ENCODE data around the gene TMEM81.

TMEM81 gene

DNA sequence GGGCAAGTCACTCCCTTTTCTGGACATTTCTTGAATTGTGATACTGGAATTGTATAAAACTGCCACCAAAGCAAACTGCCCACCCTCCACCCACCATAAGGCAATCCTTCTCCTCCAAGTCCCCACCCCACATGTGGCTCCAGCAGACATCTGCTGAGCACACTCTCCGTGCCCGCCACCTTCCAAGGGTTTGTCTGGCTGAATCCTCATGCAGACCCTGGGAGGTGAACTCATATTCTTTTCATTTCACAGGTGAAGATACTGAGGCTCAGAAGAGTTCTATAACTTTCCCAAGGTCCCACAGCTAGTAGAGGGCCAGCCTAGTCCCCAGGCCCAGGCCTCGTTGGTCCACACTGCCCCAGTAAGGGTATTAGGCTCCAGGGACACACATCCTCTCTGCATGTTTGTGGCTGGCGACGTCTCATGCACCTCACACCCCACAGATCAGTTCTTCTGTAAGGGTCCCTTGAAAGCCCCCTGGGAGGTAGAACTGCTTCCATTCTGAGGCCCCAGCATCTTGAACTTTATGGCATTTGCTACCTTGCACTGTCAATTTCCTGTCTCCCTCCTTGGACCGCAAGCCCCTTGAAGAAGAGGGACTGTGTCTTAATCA lies 27.2 kb downstream of the TMEM81 start:
- ChIA-PET POLR2A (no interaction called here), CTCF (no interaction called here)
- no peak for TF ChIP-seq BHLHE40 (IDR thresholded peaks at IDR 0.05; ENCODE audit: borderline replicate concordance)
- no peak for DNase-seq (ENCODE audit: extremely low spot score)

DNA sequence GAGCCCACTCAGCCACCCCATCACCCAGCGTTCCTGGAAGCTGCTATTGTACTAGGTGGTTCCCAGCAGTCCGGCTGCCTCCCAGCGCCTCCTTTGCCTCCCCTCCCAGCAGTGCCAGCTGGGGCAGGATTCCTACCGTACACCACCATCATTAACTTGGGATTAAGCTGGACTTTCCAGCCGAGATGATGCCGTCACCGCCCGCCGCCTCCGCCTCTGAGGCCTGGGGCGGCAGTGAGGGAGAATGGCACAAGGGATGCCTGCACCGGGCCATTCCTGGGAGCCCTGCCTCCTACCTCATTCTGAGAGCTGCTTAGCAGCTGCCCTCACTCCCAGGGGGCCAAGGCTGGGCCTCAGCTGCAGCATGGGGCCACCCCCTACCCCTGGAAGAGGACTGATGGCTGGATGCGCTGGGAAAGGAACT lies 28.1 kb downstream of the TMEM81 start:
- CTCF ChIA-PET: interaction anchor here (0.6 to 1.3 kb wide), 2 partner anchors 173 to 200 kb away, joined by 3 read pairs; no protein-coding TSS in a partner anchor
- TF ChIP-seq, protein P1, sequence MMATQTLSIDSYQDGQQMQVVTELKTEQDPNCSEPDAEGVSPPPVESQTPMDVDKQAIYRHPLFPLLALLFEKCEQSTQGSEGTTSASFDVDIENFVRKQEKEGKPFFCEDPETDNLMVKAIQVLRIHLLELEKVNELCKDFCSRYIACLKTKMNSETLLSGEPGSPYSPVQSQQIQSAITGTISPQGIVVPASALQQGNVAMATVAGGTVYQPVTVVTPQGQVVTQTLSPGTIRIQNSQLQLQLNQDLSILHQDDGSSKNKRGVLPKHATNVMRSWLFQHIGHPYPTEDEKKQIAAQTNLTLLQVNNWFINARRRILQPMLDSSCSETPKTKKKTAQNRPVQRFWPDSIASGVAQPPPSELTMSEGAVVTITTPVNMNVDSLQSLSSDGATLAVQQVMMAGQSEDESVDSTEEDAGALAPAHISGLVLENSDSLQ (IDR thresholded peaks at IDR 0.05): no peak
- TF ChIP-seq ZNF384 (IDR thresholded peaks at IDR 0.05): no peak
- TF ChIP-seq FOXA1 (IDR thresholded peaks at IDR 0.05): no peak
- no peak for TF ChIP-seq ARNT (IDR thresholded peaks at IDR 0.05)
- POLR2A ChIA-PET: no interaction called here
- DNase-seq (ENCODE audit: extremely low spot score): no peak

DNA sequence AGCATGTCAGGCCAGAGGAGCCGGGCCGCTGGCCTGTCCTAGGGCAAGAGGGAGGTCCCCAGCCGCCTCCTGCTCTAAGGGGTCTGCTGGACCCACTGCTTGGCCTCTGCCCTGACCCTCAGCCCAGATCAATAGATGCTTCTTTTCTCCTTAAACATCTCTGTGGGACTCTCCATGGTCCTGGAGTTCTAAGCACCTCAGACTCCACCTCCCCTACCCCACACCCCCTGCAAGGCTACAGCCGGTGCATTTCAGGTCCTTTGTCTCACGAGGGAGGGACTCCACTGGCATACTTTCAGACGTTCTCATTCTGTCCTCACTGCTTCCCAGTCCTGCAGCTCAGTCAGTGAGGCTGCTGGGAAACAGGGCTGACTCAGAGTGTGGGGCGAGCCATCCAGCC lies 30.2 kb downstream of the TMEM81 start:
- no peak for TF ChIP-seq BHLHE40 (IDR thresholded peaks at IDR 0.05; ENCODE audit: borderline replicate concordance)
- TF ChIP-seq FOXK2 (IDR thresholded peaks at IDR 0.05): no peak
- no peak for TF ChIP-seq NFRKB (IDR thresholded peaks at IDR 0.05)
- no peak for TF ChIP-seq CTBP1 (IDR thresholded peaks at IDR 0.05; ENCODE audit: borderline replicate concordance)
- TF ChIP-seq FOXA1 (IDR thresholded peaks at IDR 0.05): no peak
- TF ChIP-seq SP1 (IDR thresholded peaks at IDR 0.05): no peak
- no peak for TF ChIP-seq ZNF384 (IDR thresholded peaks at IDR 0.05)
- no peak for TF ChIP-seq SUZ12 (IDR thresholded peaks at IDR 0.05)
- no peak for TF ChIP-seq FOXM1 (IDR thresholded peaks at IDR 0.05; ENCODE audit: borderline replicate concordance)
- TF ChIP-seq ARNT (IDR thresholded peaks at IDR 0.05): no peak
- no peak for TF ChIP-seq L3MBTL2 (conservative IDR thresholded peaks at IDR 0.05)
- ChIA-PET POLR2A (no interaction called here), CTCF (interaction anchor here (1.0 kb wide), 1 partner anchor 113 kb away, joined by 3 read pairs; no protein-coding TSS in a partner anchor)
- no peak for DNase-seq (ENCODE audit: extremely low spot score)

DNA sequence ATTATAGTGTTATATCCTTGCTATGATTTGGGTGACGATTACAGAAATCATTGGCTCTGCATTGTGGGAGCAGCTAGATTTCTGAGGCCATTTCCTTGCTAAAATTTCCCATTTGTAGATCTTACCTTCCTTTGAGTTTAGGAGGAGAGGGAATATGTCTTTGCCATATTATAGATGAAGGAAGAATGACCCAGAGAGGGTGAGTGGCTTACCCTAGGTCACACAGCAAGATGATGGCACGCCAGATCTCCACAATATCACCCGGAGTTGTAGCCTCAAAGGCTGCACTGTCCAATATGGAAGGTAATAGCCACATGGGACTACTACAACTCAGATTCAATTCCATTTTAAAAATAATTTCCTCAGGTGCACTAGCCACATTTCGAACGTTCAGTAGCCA lies 31.0 kb downstream of the TMEM81 start:
- POLR2A ChIA-PET: no interaction called here

DNA sequence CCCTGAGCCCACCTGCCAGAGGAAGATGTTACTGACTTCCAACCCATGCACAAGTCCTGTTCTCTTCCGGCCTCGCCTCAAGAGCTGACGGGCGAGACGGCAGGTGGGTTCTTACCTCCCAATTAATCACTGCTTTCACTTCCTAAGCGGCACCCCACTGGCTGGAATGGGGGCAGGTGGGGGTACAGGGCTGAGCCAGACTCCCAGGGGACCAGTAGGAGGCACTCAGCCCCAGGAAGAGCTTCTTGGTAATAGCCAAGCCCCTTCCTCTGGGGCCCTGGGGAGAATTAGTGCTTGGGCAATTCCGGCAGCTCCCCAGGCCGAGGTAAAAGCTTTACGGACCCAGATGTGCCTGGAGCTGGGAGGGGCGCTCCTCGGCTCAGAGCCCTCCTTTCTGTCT lies 31.6 kb downstream of the TMEM81 start:
- TF ChIP-seq FOXM1 (IDR thresholded peaks at IDR 0.05; ENCODE audit: borderline replicate concordance) (no peak), SUZ12 (IDR thresholded peaks at IDR 0.05) (no peak), LEF1 (IDR thresholded peaks at IDR 0.05; ENCODE audit: borderline replicate concordance) (no peak), FOXK2 (IDR thresholded peaks at IDR 0.05) (no peak), L3MBTL2 (conservative IDR thresholded peaks at IDR 0.05) (no peak)
- TF ChIP-seq, protein P1 (IDR thresholded peaks at IDR 0.05): no peak
- POLR2A ChIA-PET: no interaction called here
- no peak for DNase-seq (ENCODE audit: extremely low spot score)
- CTCF ChIA-PET: interaction anchor here (1.1 to 7.3 kb wide), 3 partner anchors 9 to 63 kb away, joined by 3 to 44 read pairs (median 4); no protein-coding TSS in a partner anchor

More for the DNA sequence above, 31.0 kb downstream of the TMEM81 start:
- no peak for DNase-seq (ENCODE audit: extremely low spot score)
- CTCF ChIA-PET: interaction anchor here (7.3 kb wide), 1 partner anchor 9 kb away, joined by 44 read pairs; no protein-coding TSS in a partner anchor
- no peak for TF ChIP-seq TARDBP (IDR thresholded peaks at IDR 0.05)
- TF ChIP-seq HDGF (IDR thresholded peaks at IDR 0.05; ENCODE audit: borderline replicate concordance): no peak
- no peak for TF ChIP-seq FOXA1 (IDR thresholded peaks at IDR 0.05)
- no peak for TF ChIP-seq ZNF384 (IDR thresholded peaks at IDR 0.05)
- TF ChIP-seq ELF4 (IDR thresholded peaks at IDR 0.05): no peak

DNA sequence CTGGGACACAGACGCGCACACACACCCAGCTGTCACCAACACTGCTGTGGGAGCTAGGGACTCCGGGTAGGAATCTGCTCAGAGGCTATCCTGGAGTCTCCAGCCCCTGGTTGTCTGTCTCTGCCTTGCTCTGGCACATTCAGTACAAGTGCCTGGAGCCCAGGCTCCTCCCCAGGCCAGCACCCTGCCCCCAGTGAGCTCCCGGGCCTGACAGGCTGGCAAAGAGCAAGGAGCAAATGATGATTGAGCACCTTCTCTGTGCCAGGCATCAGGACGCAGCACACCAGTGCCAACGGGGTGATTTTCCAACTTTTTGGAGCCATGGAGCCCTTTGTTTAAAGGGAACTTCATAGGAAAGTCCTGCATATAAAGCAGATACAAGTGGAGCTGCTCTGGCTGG lies 34.8 kb downstream of the TMEM81 start:
- TF ChIP-seq NFRKB (IDR thresholded peaks at IDR 0.05) (no peak), SP1 (IDR thresholded peaks at IDR 0.05) (no peak), FOXK2 (IDR thresholded peaks at IDR 0.05) (no peak), SUZ12 (IDR thresholded peaks at IDR 0.05) (no peak), BHLHE40 (IDR thresholded peaks at IDR 0.05; ENCODE audit: borderline replicate concordance) (no peak), ARNT (IDR thresholded peaks at IDR 0.05) (no peak), L3MBTL2 (conservative IDR thresholded peaks at IDR 0.05) (no peak), FOXA1 (IDR thresholded peaks at IDR 0.05) (no peak), HDGF (IDR thresholded peaks at IDR 0.05; ENCODE audit: borderline replicate concordance) (no peak), FOXM1 (IDR thresholded peaks at IDR 0.05; ENCODE audit: borderline replicate concordance) (no peak), LEF1 (IDR thresholded peaks at IDR 0.05; ENCODE audit: borderline replicate concordance) (no peak)
- TF ChIP-seq, protein P1 (IDR thresholded peaks at IDR 0.05): no peak
- ChIA-PET CTCF (interaction anchor here (7.3 kb wide), 1 partner anchor 13 kb away, joined by 44 read pairs; no protein-coding TSS in a partner anchor), POLR2A (no interaction called here)
- no peak for DNase-seq (ENCODE audit: extremely low spot score)

DNA sequence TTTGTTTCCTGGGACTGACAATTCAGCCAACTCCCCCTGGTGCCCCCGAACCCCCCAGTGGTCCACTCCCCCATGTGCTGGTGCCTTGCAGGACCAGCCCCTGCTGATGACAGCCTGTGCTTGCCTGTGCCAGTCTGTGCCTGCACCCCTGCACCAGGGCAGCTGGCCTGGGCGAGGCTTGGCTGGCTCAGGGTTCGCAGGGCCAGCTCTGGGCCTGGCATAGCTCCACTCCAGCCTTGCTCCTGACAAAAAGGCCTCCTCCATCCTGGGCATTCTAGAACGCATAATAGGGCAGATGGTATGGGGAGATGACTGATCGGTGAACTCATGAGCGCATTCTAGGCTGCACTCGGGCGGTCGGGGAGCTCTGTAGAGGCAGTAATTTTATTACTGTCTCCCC lies 35.9 kb downstream of the TMEM81 start:
- no peak for TF ChIP-seq FOXK2 (IDR thresholded peaks at IDR 0.05)
- no peak for TF ChIP-seq CTBP1 (IDR thresholded peaks at IDR 0.05; ENCODE audit: borderline replicate concordance)
- no peak for TF ChIP-seq BHLHE40 (IDR thresholded peaks at IDR 0.05; ENCODE audit: borderline replicate concordance)
- CTCF ChIA-PET: interaction anchor here (7.3 kb wide), 1 partner anchor 14 kb away, joined by 44 read pairs; no protein-coding TSS in a partner anchor
- DNase-seq (ENCODE audit: extremely low spot score): no peak
- POLR2A ChIA-PET: no interaction called here

Data from HEK293T (cell line).